PFSK-1 (cell line): ENCODE data around the gene IQGAP2.

Experiments
- POLR2AphosphoS5 ChIP-seq: IDR thresholded peaks from 2 replicates; pipeline ENCODE4 v1.6.1; 2012; ENCODE audit warnings: low read depth, mild to moderate bottlenecking, control low read depth, low read length, moderate library complexity
- REST ChIP-seq, 2 experiments: IDR thresholded peaks; 2 replicates each; pipeline versions ENCODE4 v1.6.1 to v1.8.0; 2011 to 2012; ENCODE audit warnings: low read depth in 2 of 2, low read length in 2 of 2, control low read depth in 1 of 2, inconsistent platforms in 1 of 2, mild to moderate bottlenecking in 1 of 2, moderate library complexity in 1 of 2; ENCODE audit not compliant: insufficient read depth in 1 of 2
- TAF1 ChIP-seq: IDR thresholded peaks from 2 replicates; pipeline ENCODE4 v1.6.1; 2012; ENCODE audit warnings: low read length, control low read depth, borderline replicate concordance; ENCODE audit not compliant: insufficient read depth

DNA sequence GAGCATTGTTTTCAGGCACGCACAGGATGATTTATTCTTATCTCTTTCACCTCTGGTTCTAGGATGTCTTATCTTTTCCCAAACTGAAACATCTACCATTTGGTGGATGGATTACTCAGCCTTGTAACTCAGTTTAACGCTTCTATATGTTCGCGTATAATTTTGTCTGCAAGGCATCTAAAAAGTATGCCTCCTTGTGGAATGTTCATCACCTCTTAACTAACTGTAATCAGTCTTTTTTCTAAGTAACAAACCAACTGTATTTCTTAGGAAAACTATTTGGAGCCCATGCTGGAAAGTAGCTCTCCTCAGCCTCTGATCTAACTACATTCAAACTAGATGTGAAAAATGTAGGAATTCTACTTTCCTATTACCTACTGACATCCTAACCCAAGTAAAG is 231.6 kb downstream of the IQGAP2 start:
- TF ChIP-seq TAF1 = no peak
- no peak for TF ChIP-seq POLR2AphosphoS5
- no peak for TF ChIP-seq REST (IDR thresholded peaks at IDR 0.05; ENCODE audit: insufficient read depth in 1 of 2, low read depth in 2 of 2, low read length in 2 of 2)
